GM23248 (cell line): ENCODE results near the gene LCT. TPM values are rescaled to one million over a fixed set of nuclear protein-coding genes. Genes with fewer than 3 reads are reported as not detected.

Source experiments
- DNase-seq: peaks from one replicate; pipeline ENCODE4 v3.0.0-alpha.2; 2015
- H2AFZ ChIP-seq: fragments of 200-600 bp; sonication (generic); 2 replicates; pipeline ENCODE4 v1.6.1; 2016; ENCODE audit warnings: antibody characterized with exemption
- H3F3A ChIP-seq: fragments of 200-600 bp; sonication (generic); 2 replicates; pipeline ENCODE4 v1.6.1; 2016; ENCODE audit warnings: mild to moderate bottlenecking, antibody characterized with exemption, mixed run types; ENCODE audit not compliant: insufficient read depth
- H3K27ac ChIP-seq: fragments of 200-600 bp; sonication (generic); 2 replicates; pipeline ENCODE4 v1.5.1; 2016; ENCODE audit warnings: mild to moderate bottlenecking
- H3K27me3 ChIP-seq: fragments of 200-600 bp; sonication (generic); replicated peaks from 2 replicates; pipeline ENCODE4 v1.6.1; 2016; ENCODE audit warnings: mild to moderate bottlenecking; ENCODE audit not compliant: insufficient read depth
- H3K36me3 ChIP-seq: fragments of 200-600 bp; sonication (generic); 2 replicates; pipeline ENCODE4 v1.6.1; 2016; ENCODE audit warnings: low read depth, mild to moderate bottlenecking
- H3K4me1 ChIP-seq: fragments of 200-600 bp; sonication (generic); 2 replicates; pipeline ENCODE4 v1.6.1; 2016; ENCODE audit warnings: mild to moderate bottlenecking; ENCODE audit not compliant: insufficient read depth
- H3K4me2 ChIP-seq: fragments of 200-600 bp; sonication (generic); one replicate; pipeline ENCODE4 v1.6.1; 2016; ENCODE audit warnings: mild to moderate bottlenecking; ENCODE audit not compliant: unreplicated experiment
- H3K4me3 ChIP-seq: fragments of 200-600 bp; sonication (generic); 2 replicates; pipeline ENCODE4 v1.5.1; 2016; ENCODE audit warnings: mild to moderate bottlenecking
- H3K79me2 ChIP-seq: fragments of 200-600 bp; sonication (generic); 2 replicates; pipeline ENCODE4 v1.6.1; 2016; ENCODE audit warnings: mild to moderate bottlenecking; ENCODE audit not compliant: insufficient read depth
- H3K9ac ChIP-seq: fragments of 200-600 bp; sonication (generic); 2 replicates; pipeline ENCODE4 v1.6.1; 2016; ENCODE audit warnings: mild to moderate bottlenecking
- H3K9me2 ChIP-seq: fragments of 200-600 bp; sonication (generic); 2 replicates; pipeline ENCODE4 v1.6.1; 2016; ENCODE audit warnings: mixed run types, mild to moderate bottlenecking, moderate library complexity; ENCODE audit not compliant: insufficient read depth
- H3K9me3 ChIP-seq: fragments of 200-600 bp; sonication (generic); one replicate; pipeline ENCODE4 v1.6.1; 2017; ENCODE audit warnings: low read depth
- H4K20me1 ChIP-seq: fragments of 200-600 bp; sonication (generic); 2 replicates; pipeline ENCODE4 v1.6.0; 2016; ENCODE audit not compliant: insufficient read depth
- EZH2 ChIP-seq: fragments of 200-600 bp; sonication (generic); IDR thresholded peaks from 2 replicates; pipeline ENCODE4 v1.6.1; 2018; ENCODE audit warnings: antibody characterized with exemption, mild to moderate bottlenecking; ENCODE audit not compliant: insufficient read depth, poor library complexity, severe bottlenecking
- EZH2phosphoT487 ChIP-seq: fragments of 200-600 bp; sonication (generic); IDR thresholded peaks from 2 replicates; pipeline ENCODE4 v1.6.1; 2018; ENCODE audit warnings: antibody characterized with exemption, moderate library complexity, mild to moderate bottlenecking, low read depth; ENCODE audit not compliant: insufficient read depth
- WGBS, 2 experiments: methylation state at CpG; one replicate each; pipeline ENCODE4 v1.1.6; 2015 to 2017; ENCODE audit warnings: low lambda C conversion rate in 2 of 2, low coverage in 1 of 2; ENCODE audit errors: missing lambda C conversion rate in 2 of 2; 5-methylcytosine and 5-hydroxymethylcytosine counted together
- in situ Hi-C: fragments of 300-500 bp; cut with MboI; formaldehyde crosslinking; loops from 2 replicates; pipeline ENCODE4 v1.15.0; 2020
- polyA plus RNA-seq: library from polyadenylated mRNA; unstranded; fragments of >200 nt; fragmentation: Nextera tagmentation; extraction: Ambion mirVana; gene quantifications from 2 replicates; pipeline ENCODE4 v1.2.1, GENCODE V29; 2016
- total RNA-seq: library from RNA; depleted of rRNA; stranded (reverse); fragments of >200 nt; shearing (Covaris generic); gene quantifications from 2 replicates; pipeline ENCODE4 v1.2.3, GENCODE V29; 2014

The LCT gene
- total and polyA plus RNA-seq, 2 experiments from 2014 or later = under 0.01 TPM; not detected in 1

GRCh38 chr2:135863233-135863632, 26.2 kb upstream of the LCT start:
- Histone ChIP-seq H3K79me2 (no peaks in the 10 kb centered on the region), H3K4me2 (no peak overlapping the region), H3K27me3 (no peaks in the 10 kb centered on the region), H3K36me3 (peaks cover 24% of the 10 kb centered on the region), H3K4me3 (no peak overlapping the region), H4K20me1 (no peaks in the 10 kb centered on the region), H3K9me3 (no peaks in the 10 kb centered on the region), H3K9ac (no peak overlapping the region), H3K4me1 (0 out of 2 replicates have a peak, but pooled peaks cover 5% of the 10 kb centered on the region), H3F3A (no peaks in the 10 kb centered on the region), H3K9me2 (no peaks in the 10 kb centered on the region), H2AFZ (no peak overlapping the region), H3K27ac (no peak overlapping the region)
- DNase-seq = peak; percentile 13
- WGBS, 2 experiments = 61 to 68% methylated on average over 6 of the region's 6 CpGs
- TF ChIP-seq EZH2 (no peak), EZH2phosphoT487 (no peak)
- in situ Hi-C loops = no loop called here

- DNase-seq = no peak
- Histone ChIP-seq H3K27ac (no peak overlapping the region), H3K27me3 (no peaks in the 10 kb centered on the region), H3K79me2 (no peaks in the 10 kb centered on the region), H3K4me2 (no peak overlapping the region), H3K36me3 (peaks cover 21% of the 10 kb centered on the region), H3K9me3 (no peaks in the 10 kb centered on the region), H3K4me1 (0 out of 2 replicates have a peak, but pooled peaks cover 5% of the 10 kb centered on the region), H3K9me2 (no peaks in the 10 kb centered on the region), H3K9ac (no peak overlapping the region), H4K20me1 (no peaks in the 10 kb centered on the region), H3F3A (no peaks in the 10 kb centered on the region), H3K4me3 (no peak overlapping the region), H2AFZ (no peak overlapping the region)
- WGBS, 2 experiments = 89 to 92% methylated on average over 4 of the region's 4 CpGs
- no peak for TF ChIP-seq EZH2phosphoT487
- in situ Hi-C loops = no loop called here
Observed at GRCh38 chr2:135862718-135863117, 25.7 kb upstream of the LCT start.

GRCh38 chr2:135853401-135853800, 16.4 kb upstream of the LCT start:
- H4K20me1 ChIP-seq = no peaks in the 10 kb centered on the region
- in situ Hi-C loops = no loop called here
- peaks cover 23% of the 10 kb centered on the region; the same call in 1 of the 2 replicates for H3K36me3 ChIP-seq
- H3K27ac ChIP-seq = no peak overlapping the region
- no peaks in the 10 kb centered on the region for H3K9me3 ChIP-seq
- H3K4me3 ChIP-seq = no peak overlapping the region
- H3F3A ChIP-seq = no peaks in the 10 kb centered on the region
- no peak overlapping the region for H3K9ac ChIP-seq
- TF ChIP-seq EZH2 = no peak
- no peak for TF ChIP-seq EZH2phosphoT487
- no peaks in the 10 kb centered on the region for H3K27me3 ChIP-seq
- H3K9me2 ChIP-seq = no peaks in the 10 kb centered on the region
- H3K4me1 ChIP-seq = no peaks in the 10 kb centered on the region
- H2AFZ ChIP-seq = no peak overlapping the region
- H3K79me2 ChIP-seq = no peaks in the 10 kb centered on the region
- DNase-seq = no peak
- H3K4me2 ChIP-seq = no peak overlapping the region

GRCh38 chr2:135851858-135852257, 14.9 kb upstream of the LCT start:
- no peak for TF ChIP-seq EZH2phosphoT487
- no peak for TF ChIP-seq EZH2
- no peak overlapping the region for H3K4me2 ChIP-seq
- H3K4me1 ChIP-seq = no peaks in the 10 kb centered on the region
- H3K36me3 ChIP-seq = peaks cover 19% of the 10 kb centered on the region; the same call in 1 of the 2 replicates
- no peaks in the 10 kb centered on the region for H3K9me3 ChIP-seq
- no peak overlapping the region for H3K27ac ChIP-seq
- no peaks in the 10 kb centered on the region for H3F3A ChIP-seq
- H3K27me3 ChIP-seq = no peaks in the 10 kb centered on the region
- no peak overlapping the region for H2AFZ ChIP-seq
- in situ Hi-C loops = no loop called here
- no peak overlapping the region for H3K9ac ChIP-seq
- no peaks in the 10 kb centered on the region for H3K79me2 ChIP-seq
- no peak overlapping the region for H3K4me3 ChIP-seq
- no peaks in the 10 kb centered on the region for H4K20me1 ChIP-seq
- peak; percentile 5 for DNase-seq
- H3K9me2 ChIP-seq = no peaks in the 10 kb centered on the region

- no peaks in the 10 kb centered on the region for H4K20me1 ChIP-seq
- no peaks in the 10 kb centered on the region for H3K9me2 ChIP-seq
Observed at GRCh38 chr2:135850892-135851668, 14.1 kb upstream of the LCT start.

More at GRCh38 chr2:135850892-135851668, 14.1 kb upstream of the LCT start:
- no peaks in the 10 kb centered on the region for H3F3A ChIP-seq
- no peaks in the 10 kb centered on the region for H3K27me3 ChIP-seq
- TF ChIP-seq EZH2phosphoT487 = no peak
- TF ChIP-seq EZH2 = no peak
- H2AFZ ChIP-seq = no peak overlapping the region
- H3K9ac ChIP-seq = no peak overlapping the region
- no peak for DNase-seq
- no peak overlapping the region for H3K27ac ChIP-seq
- H3K36me3 ChIP-seq = peaks cover 17% of the 10 kb centered on the region; the same call in 1 of the 2 replicates
- no peaks in the 10 kb centered on the region for H3K4me1 ChIP-seq
- 82 to 83% methylated on average over 17 of the region's 17 CpGs for WGBS, 2 experiments
- no peaks in the 10 kb centered on the region for H3K79me2 ChIP-seq
- H3K4me3 ChIP-seq = no peak overlapping the region
- no peak overlapping the region for H3K4me2 ChIP-seq
- in situ Hi-C loops = no loop called here
- H3K9me3 ChIP-seq = no peaks in the 10 kb centered on the region
